GM18505 (cell line): ENCODE results near the gene UPF2.

Experiments
- ATAC-seq: cut with Tn5 transposase; IDR thresholded peaks from one replicate; pipeline ENCODE4 v1.9.1; 2021; ENCODE audit not compliant: unreplicated experiment
- POLR2A ChIP-seq: IDR thresholded peaks from 4 replicates; pipeline ENCODE4 v1.6.1; 2011; ENCODE audit warnings: borderline replicate concordance; ENCODE audit not compliant: insufficient read depth, insufficient read length; ENCODE audit errors: extremely low read depth

The UPF2 gene

DNA sequence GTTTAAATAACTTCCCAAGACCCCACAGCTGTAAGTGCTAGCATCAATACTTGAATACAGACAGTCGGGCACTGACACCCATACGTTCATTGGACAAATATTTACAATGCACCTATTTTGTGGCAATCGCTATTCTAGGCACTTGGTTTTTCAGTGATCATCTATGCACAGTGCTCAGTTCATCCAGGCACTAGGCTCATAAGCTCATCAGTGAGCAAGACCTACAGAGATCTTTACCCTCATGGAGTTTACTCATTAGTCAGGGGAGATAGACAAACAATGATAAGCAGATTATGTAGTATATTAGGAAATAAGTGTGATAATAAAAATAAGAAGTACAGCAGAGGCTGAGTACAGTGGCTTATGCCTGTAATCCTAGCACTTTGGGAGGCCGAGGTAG is 18.5 kb upstream of the UPF2 start:
- no peak for ATAC-seq
- TF ChIP-seq POLR2A = no peak

DNA sequence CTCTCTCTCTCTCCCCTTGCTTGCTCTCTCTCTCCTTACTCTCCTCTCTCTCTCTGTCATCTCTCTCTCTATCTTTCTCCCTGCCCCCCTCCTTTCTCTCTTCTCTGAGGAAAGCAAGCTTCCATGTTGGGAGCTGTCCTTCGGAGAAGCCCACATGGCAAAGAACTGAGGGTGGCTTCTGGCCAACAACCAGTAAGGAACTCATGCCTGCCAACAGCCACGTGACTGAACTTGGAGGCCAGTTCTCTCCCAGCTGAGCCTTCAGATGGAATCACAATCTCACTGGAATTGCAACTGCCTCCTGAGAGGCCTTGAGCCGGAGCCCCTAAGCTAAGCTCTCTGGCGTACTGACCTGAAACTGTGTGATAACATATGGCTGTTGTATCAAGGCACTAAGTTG is 14.1 kb upstream of the UPF2 start:
- no peak for ATAC-seq
- TF ChIP-seq POLR2A = no peak

DNA sequence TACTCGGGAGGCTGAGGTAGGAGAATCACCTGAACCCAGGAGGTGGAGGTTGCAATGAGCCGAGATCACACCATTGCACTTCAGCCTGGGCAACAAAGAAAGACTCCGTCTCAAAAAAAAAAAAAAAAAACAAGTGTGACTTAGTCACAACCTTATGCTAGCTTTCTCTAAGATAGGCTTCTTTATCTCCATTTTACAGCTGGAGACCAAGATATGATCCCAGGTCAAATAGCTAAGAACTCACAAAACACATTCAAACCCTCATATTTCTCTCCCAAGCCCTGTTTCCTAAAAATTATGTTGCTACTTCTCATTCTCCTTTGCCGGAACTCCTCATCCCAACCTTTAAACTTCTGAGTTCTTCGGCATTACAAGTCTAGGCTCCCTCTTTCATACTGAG is 13.1 kb upstream of the UPF2 start:
- no peak for ATAC-seq
- TF ChIP-seq POLR2A = no peak

DNA sequence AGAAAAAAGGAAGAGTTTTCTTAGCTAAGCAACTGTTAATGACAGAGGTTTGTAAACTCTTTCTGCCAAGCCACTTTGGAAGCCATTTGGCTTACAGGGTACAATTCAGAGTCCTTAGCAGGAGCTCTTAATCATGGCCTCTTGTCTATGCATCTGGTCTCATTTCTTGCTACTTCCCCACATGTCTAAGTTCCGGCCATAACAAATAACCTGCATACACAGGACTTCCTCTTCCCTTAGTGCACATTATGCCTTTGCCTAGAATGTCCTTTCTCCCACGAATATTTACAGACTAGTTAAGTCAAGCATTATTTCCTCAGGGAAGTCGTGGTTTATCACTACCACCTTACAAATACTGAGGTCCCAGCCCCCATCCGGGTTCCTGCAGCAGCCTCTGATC is 8.6 kb upstream of the UPF2 start:
- no peak for ATAC-seq
- TF ChIP-seq POLR2A = no peak

DNA sequence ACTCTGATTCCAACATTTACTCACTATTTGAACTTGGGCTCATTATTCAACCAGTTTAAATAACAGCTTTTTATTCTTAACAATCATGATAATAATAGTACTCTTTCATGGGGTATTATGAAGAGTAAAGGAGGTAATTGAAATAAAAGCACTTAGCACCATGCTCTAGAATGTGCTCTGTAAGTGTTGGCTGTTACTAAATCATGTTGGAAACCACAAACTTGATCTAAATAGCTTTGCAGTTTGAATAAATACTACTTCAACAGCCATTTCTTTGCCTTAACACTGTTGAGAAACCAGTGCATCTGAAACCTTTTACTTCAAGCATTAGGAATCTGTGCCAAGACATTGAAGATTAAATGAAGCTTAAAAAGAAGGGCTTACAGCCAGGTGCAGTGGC is 7.9 kb upstream of the UPF2 start:
- no peak for ATAC-seq

DNA sequence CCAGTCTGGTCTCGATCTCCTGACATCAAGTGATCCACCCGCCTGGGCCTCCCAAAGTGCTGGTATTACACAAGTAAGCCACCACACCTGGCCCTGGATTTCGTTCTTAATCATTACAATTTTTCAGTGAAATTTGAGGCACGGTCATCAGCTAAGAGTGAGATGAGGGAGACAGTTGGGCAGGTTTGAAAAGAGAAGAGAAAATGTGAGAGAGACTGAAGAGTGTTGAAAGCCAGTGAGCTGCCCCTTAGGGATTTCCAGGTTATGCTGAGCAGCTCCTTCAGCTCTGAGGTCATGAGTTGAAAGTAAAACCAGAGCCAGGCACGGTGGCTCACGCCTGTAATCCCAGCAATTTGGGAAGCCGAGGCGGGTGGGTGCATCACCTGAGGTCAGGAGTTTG is 5.9 kb upstream of the UPF2 start:
- no peak for TF ChIP-seq POLR2A
- no peak for ATAC-seq

More for the DNA sequence above, 7.9 kb upstream of the UPF2 start:
- no peak for TF ChIP-seq POLR2A

DNA sequence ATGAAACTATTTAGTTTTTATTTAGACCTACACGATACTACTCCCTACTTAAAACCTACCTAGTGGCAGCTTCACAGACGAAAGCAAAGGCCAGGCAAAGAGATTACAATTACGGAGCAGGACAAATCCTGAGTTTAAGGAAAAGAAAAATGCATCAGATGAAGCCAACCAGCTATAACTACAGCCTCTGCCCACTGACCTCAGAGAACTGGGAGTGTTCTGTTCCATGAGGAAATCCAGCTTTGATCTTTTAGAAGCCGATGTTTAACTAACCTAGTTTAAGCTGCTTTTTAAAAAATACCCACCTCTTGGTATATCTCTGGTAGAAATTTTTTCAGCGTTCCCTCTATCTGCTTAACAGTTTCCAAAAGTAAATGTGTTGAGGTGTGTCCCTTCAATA is 3.0 kb upstream of the UPF2 start:
- TF ChIP-seq POLR2A = no peak
- ATAC-seq = no peak

DNA sequence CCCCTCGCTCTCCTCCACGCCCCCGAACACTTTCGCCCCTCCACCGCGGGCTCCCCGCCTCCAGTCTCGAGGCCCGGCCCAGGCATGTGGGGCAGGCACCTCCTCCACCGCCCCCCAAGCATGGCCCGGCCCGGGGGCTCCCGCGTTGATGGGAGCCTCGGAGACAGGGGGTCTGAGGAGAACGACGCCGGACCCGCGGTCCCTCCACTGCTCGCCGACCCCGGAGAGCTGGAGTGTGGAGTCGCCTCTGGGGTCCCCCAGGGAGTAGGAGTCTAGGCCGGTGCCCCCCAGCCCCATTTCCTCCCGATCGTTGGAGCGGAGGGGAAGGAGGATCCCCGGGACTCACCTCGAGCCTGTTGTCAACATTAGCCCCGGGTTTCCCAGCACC is 206 bp downstream of the UPF2 start:
- peak; percentile 2 for ATAC-seq
- peak; percentile 59 for TF ChIP-seq POLR2A

DNA sequence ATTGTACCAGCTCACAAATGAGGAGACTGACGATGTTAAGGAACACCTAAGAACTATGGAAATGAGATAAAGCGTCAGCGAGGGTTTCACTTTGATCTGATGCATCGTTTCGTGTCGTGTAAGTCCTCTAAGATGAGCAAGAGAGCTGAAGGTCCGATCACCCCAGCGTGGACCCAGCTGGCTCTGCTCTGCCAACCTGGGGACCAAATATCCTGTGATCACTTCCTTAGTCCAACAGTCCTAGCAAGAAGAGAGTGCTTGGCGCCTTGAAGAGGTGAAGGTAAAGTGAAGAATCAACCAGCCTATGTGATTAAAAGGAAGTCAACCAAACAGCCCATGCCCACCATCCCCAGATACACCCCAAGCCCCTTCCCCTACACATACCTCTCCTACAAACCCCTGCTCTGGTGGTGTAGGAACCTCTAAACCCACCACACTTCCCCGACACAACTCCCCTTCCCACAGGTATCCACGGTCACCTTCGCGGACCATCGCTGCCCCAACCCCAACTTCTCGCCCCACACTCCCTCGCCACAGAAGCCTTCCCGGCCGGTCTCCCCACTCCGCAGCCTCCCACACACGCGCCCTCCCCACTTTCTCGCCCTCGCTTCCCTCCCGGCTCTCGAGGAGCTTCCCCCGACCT is 722 bp downstream of the UPF2 start:
- ATAC-seq = no peak

DNA sequence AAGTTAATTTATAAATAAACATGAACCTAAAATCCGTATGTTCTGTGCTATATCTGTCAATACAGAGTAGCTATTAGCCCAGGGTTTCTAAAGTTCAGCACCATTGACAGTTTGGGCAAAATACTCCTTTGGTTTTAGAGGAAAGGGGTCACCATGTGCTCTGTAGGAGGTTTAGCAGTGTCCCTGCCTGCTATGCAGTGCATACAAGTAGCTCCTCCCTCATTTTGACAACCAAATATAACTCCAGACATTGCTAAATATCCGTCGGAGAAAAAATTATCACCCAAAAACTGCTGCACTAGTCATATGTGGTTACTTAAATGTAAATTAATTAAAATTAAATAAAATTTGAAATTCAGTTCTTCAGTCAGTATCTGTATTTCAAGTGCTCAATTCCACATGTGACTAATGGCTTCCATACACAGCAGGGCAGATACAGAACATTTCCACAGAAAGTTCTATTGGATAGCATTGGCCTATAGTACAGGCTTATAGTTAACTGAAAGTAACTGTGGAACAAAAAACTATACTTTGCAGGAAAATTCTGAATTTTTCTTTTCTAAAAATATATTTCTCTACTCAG is 6.4 kb downstream of the UPF2 start:
- TF ChIP-seq POLR2A = no peak
- ATAC-seq = no peak

More for the DNA sequence above, 722 bp downstream of the UPF2 start:
- peak; percentile 75 for TF ChIP-seq POLR2A

- no peak for TF ChIP-seq POLR2A
- no peak for ATAC-seq
These were observed 11.2 kb downstream of the UPF2 start for GRCh38 chr10:12031404-12031803.

- ATAC-seq = no peak
- TF ChIP-seq POLR2A = no peak
These were observed 15.1 kb downstream of the UPF2 start for GRCh38 chr10:12027539-12027938.

DNA sequence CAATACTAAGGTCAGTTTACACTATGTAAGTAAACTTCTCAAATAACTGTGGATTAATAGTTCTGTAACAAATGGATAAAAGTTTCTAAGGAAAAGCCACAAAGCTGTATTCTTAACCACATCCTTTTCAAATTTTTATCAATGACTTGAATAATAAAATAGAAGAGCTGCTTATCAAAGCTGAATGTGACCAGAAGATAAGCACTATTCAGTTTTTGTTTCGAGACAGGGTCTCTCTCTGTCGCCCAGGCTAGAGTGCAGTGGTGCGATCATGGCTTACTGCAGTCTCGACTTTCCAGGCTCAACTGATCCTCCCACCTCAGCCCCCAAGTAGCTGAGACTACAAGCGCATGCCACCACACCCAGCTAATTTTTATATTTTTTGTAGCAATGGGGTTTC is 17.0 kb downstream of the UPF2 start:
- TF ChIP-seq POLR2A = no peak
- ATAC-seq = no peak

DNA sequence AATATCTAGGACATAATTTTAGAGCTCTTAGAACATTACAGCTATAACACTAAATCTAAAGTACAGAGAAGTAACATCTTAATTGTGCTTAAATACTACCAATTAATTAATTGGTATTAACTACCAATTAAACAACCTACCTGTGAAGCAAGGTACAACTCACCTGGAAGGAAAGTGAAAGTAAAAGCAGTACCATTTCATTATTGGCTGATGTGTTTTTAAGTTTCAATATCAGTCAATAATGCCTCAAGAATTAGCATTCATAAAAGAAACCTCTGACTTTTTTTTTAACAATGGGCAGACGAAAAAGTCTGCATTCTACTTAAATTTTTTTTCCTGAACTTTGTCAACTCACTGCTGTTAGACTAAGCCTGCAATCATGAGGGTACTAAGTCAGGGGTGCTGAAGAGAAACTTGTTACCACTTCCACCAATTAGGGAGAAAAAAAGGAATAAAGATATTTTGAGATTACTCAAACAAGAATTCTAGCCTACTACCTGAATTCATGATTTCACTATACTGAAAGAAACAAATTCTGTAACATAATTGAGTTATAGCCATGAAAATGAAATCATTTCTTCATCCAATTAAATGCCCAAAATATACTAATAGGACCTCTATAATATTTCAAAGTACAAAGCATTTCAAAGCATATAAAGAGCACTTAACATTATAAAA is 19.9 kb downstream of the UPF2 start:
- ATAC-seq = no peak
- no peak for TF ChIP-seq POLR2A
